ENCODE measurements around the gene MTR. TPM values are rescaled to one million over a fixed set of nuclear protein-coding genes. Genes with fewer than 3 reads are reported as not detected.

The MTR gene
- total RNA-seq, 1 experiment from 2014 or later, result 24.6 TPM

GRCh38 chr1:236848274-236848923 lies 53.3 kb downstream of the MTR start:
- intact Hi-C loops (cut with micrococcal nuclease), result no loop called here
- Histone ChIP-seq H4K20me1 (ENCODE audit: insufficient read depth) (0 out of 2 replicates have a peak, but pooled peaks cover 2% of the 10 kb centered on the region), H3K9ac (ENCODE audit: low read length) (no peak overlapping the region), H3K4me1 (ENCODE audit: control insufficient read depth in 1 of 2, insufficient read depth in 2 of 2, low read length in 2 of 2) (no peaks in the 10 kb centered on the region), H3K9me3 (ENCODE audit: control insufficient read depth in 1 of 2, insufficient read depth in 1 of 2, low read depth in 1 of 2, low read length in 2 of 2) (no peaks in the 10 kb centered on the region), H3K4me3 (replicated peaks in 1 of 2; ENCODE audit: low read depth in 1 of 2, low read length in 2 of 2) (no peak overlapping the region), H2AFZ (ENCODE audit: low read depth, low read length, poor library complexity, severe bottlenecking) (no peak overlapping the region), H3K36me3 (ENCODE audit: control insufficient read depth in 1 of 2, insufficient read depth in 2 of 2, low read length in 2 of 2) (peaks cover 0 to 15% of the 10 kb centered on the region in 2 experiments; a peak in 3 of 4 replicates), H3K27ac (ENCODE audit: low read depth, low read length) (no peak overlapping the region), H3K9me2 (ENCODE audit: insufficient read depth) (no peaks in the 10 kb centered on the region), H3K4me2 (ENCODE audit: low read length) (no peak overlapping the region), H3K27me3 (ENCODE audit: insufficient read depth, low read length) (no peaks in the 10 kb centered on the region), H3K79me2 (ENCODE audit: insufficient read depth, low read length) (no peaks in the 10 kb centered on the region)
- POLR2A ChIA-PET, result no interaction called here
- BruUV-seq (replicated peaks), result no TSS peak
- CTCF ChIA-PET, result no interaction called here
- no peak for DNase-seq (ENCODE audit: low read depth, low spot score)
- RAD21 ChIA-PET (ENCODE audit: low non-redundant PET in 1 of 2, low total read pairs in 2 of 2, uncharacterized antibody in 2 of 2, unreplicated experiment in 2 of 2), result no interaction called here
- ATAC-seq, result no peak
- TF ChIP-seq POLR2AphosphoS5 (IDR thresholded peaks at IDR 0.05; ENCODE audit: low read depth, low read length), result no peak
- TF ChIP-seq JUND (IDR thresholded peaks at IDR 0.05), result no peak
- TF ChIP-seq SRF (IDR thresholded peaks at IDR 0.05; ENCODE audit: low read depth), result no peak

- H3K27ac ChIP-seq (ENCODE audit: low read depth, low read length), result no peak overlapping the region
- H3K9me3 ChIP-seq (ENCODE audit: control insufficient read depth in 1 of 2, insufficient read depth in 1 of 2, low read depth in 1 of 2, low read length in 2 of 2), result no peaks in the 10 kb centered on the region
- H3K36me3 ChIP-seq (ENCODE audit: control insufficient read depth in 1 of 2, insufficient read depth in 2 of 2, low read length in 2 of 2), result peaks cover 0 to 15% of the 10 kb centered on the region in 2 experiments; a peak in 3 of 4 replicates
- H3K27me3 ChIP-seq (ENCODE audit: insufficient read depth, low read length), result no peaks in the 10 kb centered on the region
- H3K4me3 ChIP-seq (replicated peaks in 1 of 2; ENCODE audit: low read depth in 1 of 2, low read length in 2 of 2), result no peak overlapping the region
- ChIA-PET POLR2A (no interaction called here), RAD21 (ENCODE audit: low non-redundant PET in 1 of 2, low total read pairs in 2 of 2, uncharacterized antibody in 2 of 2, unreplicated experiment in 2 of 2) (no interaction called here), CTCF (no interaction called here)
- no peaks in the 10 kb centered on the region for H3K9me2 ChIP-seq (ENCODE audit: insufficient read depth)
- H3K4me1 ChIP-seq (ENCODE audit: control insufficient read depth in 1 of 2, insufficient read depth in 2 of 2, low read length in 2 of 2), result 0 out of 4 replicates have a peak, but pooled peaks cover 0 to 3% of the 10 kb centered on the region in 2 experiments
- BruUV-seq (replicated peaks), result no TSS peak
- no peak overlapping the region for H3K9ac ChIP-seq (ENCODE audit: low read length)
- DNase-seq (ENCODE audit: low read depth, low spot score) (no peak), ATAC-seq (no peak)
- no peak overlapping the region for H2AFZ ChIP-seq (ENCODE audit: low read depth, low read length, poor library complexity, severe bottlenecking)
- 0 out of 2 replicates have a peak, but pooled peaks cover 2% of the 10 kb centered on the region for H4K20me1 ChIP-seq (ENCODE audit: insufficient read depth)
- TF ChIP-seq EGR1 (IDR thresholded peaks at IDR 0.05; ENCODE audit: low read depth), result no peak
- no peak for TF ChIP-seq MAX (IDR thresholded peaks at IDR 0.05)
- no peak for TF ChIP-seq CTCF (IDR thresholded peaks at IDR 0.05 in 2 of 3, conservative IDR thresholded peaks at IDR 0.05 in 1 of 3; ENCODE audit: borderline replicate concordance in 1 of 3, insufficient read depth in 1 of 3, low read depth in 2 of 3, low read length in 2 of 3)
- TF ChIP-seq ZBTB33 (IDR thresholded peaks at IDR 0.05; ENCODE audit: extremely low read depth, insufficient replicate concordance, low read length), result no peak
- TF ChIP-seq CBX3 (IDR thresholded peaks at IDR 0.05; ENCODE audit: low read depth), result no peak
- TF ChIP-seq JUND (IDR thresholded peaks at IDR 0.05), result no peak
- TF ChIP-seq SIN3A (IDR thresholded peaks at IDR 0.05; ENCODE audit: low read depth), result no peak
- no peak for TF ChIP-seq EZH2 (IDR thresholded peaks at IDR 0.05)
- TF ChIP-seq EZH2phosphoT487 (IDR thresholded peaks at IDR 0.05; ENCODE audit: borderline replicate concordance), result no peak
- no peak for TF ChIP-seq POLR2AphosphoS5 (IDR thresholded peaks at IDR 0.05; ENCODE audit: low read depth, low read length)
- no peak for TF ChIP-seq RAD21 (IDR thresholded peaks at IDR 0.05; ENCODE audit: low read depth)
- no peak for TF ChIP-seq POLR2A (IDR thresholded peaks at IDR 0.05; ENCODE audit: borderline replicate concordance, extremely low read depth, insufficient read depth, insufficient read length)
- TF ChIP-seq ZNF274 (IDR thresholded peaks at IDR 0.05; ENCODE audit: low read depth, low read length), result no peak
- TF ChIP-seq ZFX (IDR thresholded peaks at IDR 0.05), result no peak
- H3K4me2 ChIP-seq (ENCODE audit: low read length), result no peak overlapping the region
- intact Hi-C loops (cut with micrococcal nuclease), result no loop called here
- no peaks in the 10 kb centered on the region for H3K79me2 ChIP-seq (ENCODE audit: insufficient read depth, low read length)
Observed at GRCh38 chr1:236850077-236850979, 55.2 kb downstream of the MTR start.

Measured in HCT116 (cell line).